HepG2 (cell line): ENCODE results near the gene TMEM38A. TPM values are rescaled to one million over a fixed set of nuclear protein-coding genes. Genes with fewer than 3 reads are reported as not detected.
A peak's percentile ranks its signal among the peaks of the same experiment; 100 is the strongest.
"Not testable (repeated sequence)": the region's sequence is repeated elsewhere in the genome, so short reads cannot be mapped to it uniquely, and the experiment has no call there.

ENCODE experiments used
- ATAC-seq: fragments of 200-7000 bp; cut with Tn5 transposase; 3 replicates; pipeline ENCODE4 v1.9.1; 2020; ENCODE audit warnings: mild to moderate bottlenecking, moderate library complexity
- BruUV-seq: library from RNA; stranded (reverse); fragments of 400-500 nt; replicated peaks from 2 replicates; lab custom pipeline; 2021; lab: Mats Ljungman, UMichigan
- CTCF ChIA-PET: fragments of 300-600 bp; formaldehyde crosslinking; extraction: SDS; loops from one replicate; lab custom pipeline; 2021; ENCODE audit warnings: low total read pairs, inconsistent platforms, low intra/inter-chr PET ratio; lab: Yijun Ruan, JAX
- POLR2A ChIA-PET: fragments of 350-600 bp; sonication (Branson Sonifier 250); formaldehyde crosslinking; loops from one replicate; lab custom pipeline; 2020; ENCODE audit warnings: antibody characterized with exemption, inconsistent platforms; lab: Yijun Ruan, JAX
- DNase-seq: peaks from one replicate; pipeline ENCODE4 v3.0.0-alpha.2; 2015; ENCODE audit warnings: low spot score
- FAIRE-seq: peaks from 3 replicates; lab custom pipeline; 2011; peaks lifted over from hg19 to GRCh38; lab: Jason Lieb, UNC
- H2AFZ ChIP-seq: one replicate; pipeline ENCODE4 v1.6.1; 2011; ENCODE audit warnings: low read length, inconsistent platforms
- H3K27ac ChIP-seq: fragments of 300-600 bp; 3 replicates; pipeline ENCODE4 v1.8.0; 2011; ENCODE audit warnings: mixed run types, mild to moderate bottlenecking, mixed read lengths, low read length, inconsistent platforms; ENCODE audit not compliant: insufficient read depth; ENCODE audit errors: extremely low read length
- H3K27me3 ChIP-seq, 2 experiments: fragments of 200-600 bp in 1 of 2; 2 replicates in 1 of 2; 3 replicates in 1 of 2; pipeline versions ENCODE4 v1.6.0 to v1.8.0; 2011; ENCODE audit warnings: low read length in 2 of 2, mild to moderate bottlenecking in 2 of 2, moderate library complexity in 2 of 2, inconsistent platforms in 1 of 2; ENCODE audit not compliant: insufficient read depth in 2 of 2, control insufficient read depth in 1 of 2
- H3K36me3 ChIP-seq, 2 experiments: fragments of 200-600 bp in 1 of 2; replicated peaks in 1 of 2; 2 replicates in 1 of 2; 3 replicates in 1 of 2; pipeline versions ENCODE4 v1.5.1 to v1.8.0; 2011; ENCODE audit warnings: low read length in 2 of 2, inconsistent platforms in 1 of 2; ENCODE audit not compliant: insufficient read depth in 2 of 2, control insufficient read depth in 1 of 2
- H3K4me1 ChIP-seq: 2 replicates; pipeline ENCODE4 v1.5.1; 2012; ENCODE audit warnings: low read length, inconsistent platforms; ENCODE audit not compliant: insufficient read depth
- H3K4me2 ChIP-seq: 2 replicates; pipeline ENCODE4 v1.6.0; 2011; ENCODE audit warnings: low read depth, low read length, inconsistent platforms
- H3K4me3 ChIP-seq, 3 experiments: fragments of 200-600 bp in 1 of 3; sonication (generic), shearing (Covaris generic) in 1 of 3; replicated peaks in 1 of 3; 2 replicates each; pipeline ENCODE4 v1.5.1; 2011 to 2016; ENCODE audit warnings: low read length in 3 of 3, inconsistent platforms in 2 of 3, low read depth in 2 of 3, mild to moderate bottlenecking in 2 of 3, control low read depth in 1 of 3, mixed read lengths in 1 of 3; ENCODE audit not compliant: insufficient read depth in 1 of 3
- H3K79me2 ChIP-seq: one replicate; pipeline ENCODE4 v1.6.1; 2011; ENCODE audit warnings: low read length, inconsistent platforms; ENCODE audit not compliant: insufficient read depth
- H3K9ac ChIP-seq: 2 replicates; pipeline ENCODE4 v1.6.0; 2011; ENCODE audit warnings: mild to moderate bottlenecking, low read depth, low read length, inconsistent platforms; ENCODE audit not compliant: insufficient read depth
- H3K9me3 ChIP-seq: 2 replicates; pipeline ENCODE4 v1.5.1; 2012; ENCODE audit warnings: mild to moderate bottlenecking, low read length
- H4K20me1 ChIP-seq: 2 replicates; pipeline ENCODE4 v1.6.0; 2011; ENCODE audit warnings: inconsistent platforms, mild to moderate bottlenecking, low read length, moderate library complexity; ENCODE audit not compliant: insufficient read depth
- HOXD1 ChIP-seq: sonication (generic); formaldehyde crosslinking; IDR thresholded peaks from 2 replicates; pipeline ENCODE4 v1.5.0; 2020; ENCODE audit warnings: missing genetic modification reagents
- SRF ChIP-seq: IDR thresholded peaks from 2 replicates; pipeline ENCODE4 v1.6.1; 2011; ENCODE audit warnings: mild to moderate bottlenecking, low read depth, low read length, moderate library complexity
- WGBS: methylation state at CpG from one replicate; pipeline ENCODE4 v1.1.6; 2017; ENCODE audit warnings: low lambda C conversion rate; 5-methylcytosine and 5-hydroxymethylcytosine counted together
- in situ Hi-C: cut with HindIII; loops from 2 replicates; pipeline ENCODE4 v1.10.0; 2017; ENCODE audit warnings: low pct_unique_long_range_greater_than_20kb; ENCODE audit not compliant: extremely low pct_ligation_motif_present
- intact Hi-C: fragments of 100-400 bp; cut with micrococcal nuclease; formaldehyde crosslinking; loops from one replicate; pipeline ENCODE4 v1.10.0; 2022; ENCODE audit not compliant: unreplicated experiment
- polyA plus RNA-seq, 8 experiments: library from polyadenylated mRNA; depleted of rRNA in 3 of 8; stranded (reverse) in 7 of 8; unstranded in 1 of 8; fragments of >200 nt; fragmentation: Illumina TruSeq in 4 of 8; extraction: Trizol in 4 of 8; gene quantifications; 2 replicates each; pipeline versions ENCODE4 v1.2.1 to v1.2.3, GENCODE V29; 2011 to 2016; ENCODE audit warnings: low read depth in 4 of 8, missing spikeins in 1 of 8, mixed read lengths in 1 of 8; ENCODE audit not compliant: insufficient read depth in 1 of 8
- total RNA-seq, 5 experiments: library from RNA; depleted of rRNA; stranded (reverse); fragments of >200 nt; fragmentation: Illumina TruSeq; extraction: Trizol; gene quantifications; 2 replicates each; pipeline ENCODE4 v1.2.3, GENCODE V29; 2016; ENCODE audit warnings: low read depth in 1 of 5
- TF ChIP-seq, protein P1 (sequence below): sonication (generic); formaldehyde crosslinking; IDR thresholded peaks from 2 replicates; pipeline ENCODE4 v1.4.0; 2020; ENCODE audit warnings: missing genetic modification reagents, borderline replicate concordance
- TF ChIP-seq, protein P2 (sequence below): sonication (generic); formaldehyde crosslinking; IDR thresholded peaks from 2 replicates; pipeline ENCODE4 v1.8.1; 2023; ENCODE audit warnings: mild to moderate bottlenecking, inconsistent platforms, moderate library complexity, missing genetic modification reagents, borderline replicate concordance

The TMEM38A gene
- total and polyA plus RNA-seq, 2 of the 13 experiments (the other 11 are each of a cell fraction or from before 2014, with no cell fraction given), result 4.8 to 6.8 TPM

DNA sequence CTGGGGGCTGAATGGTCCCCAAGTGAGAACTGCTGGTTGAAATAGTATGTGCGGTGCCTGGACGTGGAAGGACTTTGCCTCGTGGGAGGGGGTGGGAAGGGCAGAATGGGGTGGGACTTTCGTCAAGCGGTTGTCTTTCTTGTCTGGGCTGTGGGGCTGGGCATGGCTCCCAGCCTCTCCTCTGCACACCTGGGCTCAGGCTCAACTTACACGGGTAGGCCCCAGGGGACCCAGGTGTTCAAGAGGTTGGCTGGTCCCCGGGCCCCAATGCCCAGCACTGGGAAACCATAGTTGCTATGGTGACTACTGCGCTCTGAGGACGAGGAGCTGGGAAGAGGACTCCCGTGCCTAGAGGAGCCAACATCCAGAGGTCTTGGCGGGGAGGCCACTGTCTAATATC is 66.0 kb downstream of the TMEM38A start:
- no peak overlapping the region for H3K9ac ChIP-seq
- TF ChIP-seq HOXD1, result no peak
- H3K4me3 ChIP-seq, result no peak overlapping the region
- intact Hi-C loops, result no loop called here
- no peaks in the 10 kb centered on the region for H3K4me1 ChIP-seq
- in situ Hi-C loops, result no loop called here
- no peaks in the 10 kb centered on the region for H3K27me3 ChIP-seq
- no peaks in the 10 kb centered on the region for H4K20me1 ChIP-seq
- ChIA-PET CTCF (no interaction called here), POLR2A (no interaction called here)
- FAIRE-seq (no peak), ATAC-seq (no peak; the same call in 2 of the 3 replicates), DNase-seq (no peak)
- H2AFZ ChIP-seq, result no peak overlapping the region
- H3K9me3 ChIP-seq, result no peaks in the 10 kb centered on the region
- H3K79me2 ChIP-seq, result no peaks in the 10 kb centered on the region
- no peak overlapping the region for H3K4me2 ChIP-seq
- no TSS peak for BruUV-seq
- 80% methylated on average over 1 of the region's 11 CpGs for WGBS
- no peak overlapping the region for H3K27ac ChIP-seq
- H3K36me3 ChIP-seq, result no peaks in the 10 kb centered on the region

DNA sequence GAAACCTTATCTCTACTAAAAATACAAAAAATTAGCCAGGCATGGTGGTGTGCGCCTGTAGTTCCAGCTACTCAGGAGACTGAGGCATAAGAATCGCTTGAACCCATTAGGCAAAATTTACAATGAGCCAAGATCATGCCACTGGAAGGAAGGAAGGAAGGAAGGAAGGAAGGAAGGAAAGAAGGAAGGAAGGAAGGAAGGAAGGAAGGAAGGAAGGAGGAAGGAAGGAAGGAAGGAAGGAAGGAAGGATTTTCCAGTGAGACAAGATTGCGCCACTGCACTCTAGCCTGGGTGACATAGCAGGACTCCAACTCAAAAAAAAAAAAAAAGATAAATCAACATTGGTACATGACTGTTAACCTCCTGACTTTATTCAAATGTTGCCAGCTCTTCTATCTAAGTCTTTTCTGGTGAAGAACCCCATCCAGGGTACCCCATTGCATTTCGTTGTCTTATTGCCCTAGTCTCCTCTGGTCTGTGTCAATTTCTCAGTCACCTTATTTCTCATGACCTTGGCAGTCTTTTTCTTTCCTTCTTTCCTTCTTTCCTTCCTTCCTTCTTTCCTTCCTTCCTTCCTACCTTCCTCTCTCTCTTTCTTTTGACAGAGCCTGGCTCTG is 74.8 kb downstream of the TMEM38A start:
- intact Hi-C loops, BruUV-seq: not testable (repeated sequence)
- WGBS, result 33% methylated on average over 4 of the region's 4 CpGs

GRCh38 chr19:16736709-16737108 is 75.8 kb downstream of the TMEM38A start:
- H3K27ac ChIP-seq, result no peak overlapping the region
- no peak overlapping the region for H3K9ac ChIP-seq
- H3K4me2 ChIP-seq, result no peak overlapping the region
- H3K36me3 ChIP-seq, result no peaks in the 10 kb centered on the region
- DNase-seq, result no peak
- H3K4me1 ChIP-seq, result peaks cover 21% of the 10 kb centered on the region
- no peak overlapping the region for H3K4me3 ChIP-seq
- H3K27me3 ChIP-seq, result no peaks in the 10 kb centered on the region
- CTCF ChIA-PET, result no interaction called here
- BruUV-seq, result no TSS peak
- in situ Hi-C loops (no loop called here), intact Hi-C loops (no loop called here)
- TF ChIP-seq, protein P1, sequence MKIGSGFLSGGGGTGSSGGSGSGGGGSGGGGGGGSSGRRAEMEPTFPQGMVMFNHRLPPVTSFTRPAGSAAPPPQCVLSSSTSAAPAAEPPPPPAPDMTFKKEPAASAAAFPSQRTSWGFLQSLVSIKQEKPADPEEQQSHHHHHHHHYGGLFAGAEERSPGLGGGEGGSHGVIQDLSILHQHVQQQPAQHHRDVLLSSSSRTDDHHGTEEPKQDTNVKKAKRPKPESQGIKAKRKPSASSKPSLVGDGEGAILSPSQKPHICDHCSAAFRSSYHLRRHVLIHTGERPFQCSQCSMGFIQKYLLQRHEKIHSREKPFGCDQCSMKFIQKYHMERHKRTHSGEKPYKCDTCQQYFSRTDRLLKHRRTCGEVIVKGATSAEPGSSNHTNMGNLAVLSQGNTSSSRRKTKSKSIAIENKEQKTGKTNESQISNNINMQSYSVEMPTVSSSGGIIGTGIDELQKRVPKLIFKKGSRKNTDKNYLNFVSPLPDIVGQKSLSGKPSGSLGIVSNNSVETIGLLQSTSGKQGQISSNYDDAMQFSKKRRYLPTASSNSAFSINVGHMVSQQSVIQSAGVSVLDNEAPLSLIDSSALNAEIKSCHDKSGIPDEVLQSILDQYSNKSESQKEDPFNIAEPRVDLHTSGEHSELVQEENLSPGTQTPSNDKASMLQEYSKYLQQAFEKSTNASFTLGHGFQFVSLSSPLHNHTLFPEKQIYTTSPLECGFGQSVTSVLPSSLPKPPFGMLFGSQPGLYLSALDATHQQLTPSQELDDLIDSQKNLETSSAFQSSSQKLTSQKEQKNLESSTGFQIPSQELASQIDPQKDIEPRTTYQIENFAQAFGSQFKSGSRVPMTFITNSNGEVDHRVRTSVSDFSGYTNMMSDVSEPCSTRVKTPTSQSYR (CRISPR knock-in tag), result no peak
- TF ChIP-seq, protein P2, sequence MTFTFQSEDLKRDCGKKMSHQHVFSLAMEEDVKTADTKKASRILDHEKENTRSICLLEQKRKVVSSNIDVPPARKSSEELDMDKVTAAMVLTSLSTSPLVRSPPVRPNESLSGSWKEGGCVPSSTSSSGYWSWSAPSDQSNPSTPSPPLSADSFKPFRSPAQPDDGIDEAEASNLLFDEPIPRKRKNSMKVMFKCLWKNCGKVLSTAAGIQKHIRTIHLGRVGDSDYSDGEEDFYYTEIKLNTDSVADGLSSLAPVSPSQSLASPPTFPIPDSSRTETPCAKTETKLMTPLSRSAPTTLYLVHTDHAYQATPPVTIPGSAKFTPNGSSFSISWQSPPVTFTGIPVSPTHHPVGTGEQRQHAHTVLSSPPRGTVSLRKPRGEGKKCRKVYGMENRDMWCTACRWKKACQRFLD (CRISPR knock-in tag), result no peak
- TF ChIP-seq SRF, result peak; percentile 37; the same call in 1 of the 2 replicates
- ATAC-seq, result no peak
- POLR2A ChIA-PET, result no interaction called here
- H3K79me2 ChIP-seq, result no peaks in the 10 kb centered on the region
- 21% methylated on average over 3 of the region's 3 CpGs for WGBS
- H3K9me3 ChIP-seq, result no peaks in the 10 kb centered on the region
- H4K20me1 ChIP-seq, result no peaks in the 10 kb centered on the region
- FAIRE-seq, result no peak
- no peak overlapping the region for H2AFZ ChIP-seq

More for the DNA sequence above, 74.8 kb downstream of the TMEM38A start:
- peaks cover 21% of the 10 kb centered on the region for H3K4me1 ChIP-seq
- CTCF ChIA-PET, H3K79me2 ChIP-seq, H2AFZ ChIP-seq, H3K4me3 ChIP-seq, ATAC-seq, H3K27ac ChIP-seq, in situ Hi-C loops, H3K9ac ChIP-seq, H3K9me3 ChIP-seq, H3K27me3 ChIP-seq, H4K20me1 ChIP-seq, POLR2A ChIA-PET, H3K36me3 ChIP-seq, FAIRE-seq, DNase-seq, H3K4me2 ChIP-seq: not testable (repeated sequence)
